ENCODE data around the gene KIF11.

DNA sequence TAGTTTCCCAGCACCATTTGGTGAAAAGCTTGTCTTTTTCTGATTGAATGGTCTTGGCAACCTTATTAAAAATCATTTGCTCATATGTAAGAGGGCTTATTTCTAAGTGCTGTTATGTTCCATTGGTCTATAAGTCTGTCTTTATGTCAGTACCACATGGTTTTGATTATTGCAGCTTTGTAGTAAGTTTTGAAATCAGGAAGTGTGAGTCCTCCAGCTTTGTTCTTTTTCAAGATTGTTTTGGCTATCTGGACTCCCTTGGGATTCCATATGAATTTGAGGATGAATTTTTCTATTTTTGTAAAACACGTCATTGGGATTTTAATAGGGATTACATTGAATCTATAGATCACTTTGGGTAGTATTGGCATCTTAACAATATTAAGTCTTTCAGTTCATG lies 5.4 kb downstream of the KIF11 start:
- TF ChIP-seq CTCF (IDR thresholded peaks at IDR 0.05), result no peak
- no peak for TF ChIP-seq POLR2A (IDR thresholded peaks at IDR 0.05)
- no peak for TF ChIP-seq POLR2AphosphoS5 (IDR thresholded peaks at IDR 0.05)

All from gastroesophageal sphincter (tissue), 3 donors.